ENCODE measurements around the gene CDK14.
"Not testable (repeated sequence)": the region's sequence is repeated elsewhere in the genome, so short reads cannot be mapped to it uniquely, and the experiment has no call there.

Gene CDK14

GRCh38 chr7:90757565-90757950, 161.4 kb downstream of the CDK14 start:
- not testable (repeated sequence) for DNase-seq (ENCODE audit: low spot score)

- no peak for DNase-seq (ENCODE audit: low spot score)
Measured at GRCh38 chr7:90758933-90759562, 162.9 kb downstream of the CDK14 start.

- DNase-seq (ENCODE audit: low spot score) = no peak
Measured at GRCh38 chr7:90759710-90760109, 163.6 kb downstream of the CDK14 start.

GRCh38 chr7:90760892-90761291, 164.8 kb downstream of the CDK14 start:
- no peak for DNase-seq (ENCODE audit: low spot score)

DNA sequence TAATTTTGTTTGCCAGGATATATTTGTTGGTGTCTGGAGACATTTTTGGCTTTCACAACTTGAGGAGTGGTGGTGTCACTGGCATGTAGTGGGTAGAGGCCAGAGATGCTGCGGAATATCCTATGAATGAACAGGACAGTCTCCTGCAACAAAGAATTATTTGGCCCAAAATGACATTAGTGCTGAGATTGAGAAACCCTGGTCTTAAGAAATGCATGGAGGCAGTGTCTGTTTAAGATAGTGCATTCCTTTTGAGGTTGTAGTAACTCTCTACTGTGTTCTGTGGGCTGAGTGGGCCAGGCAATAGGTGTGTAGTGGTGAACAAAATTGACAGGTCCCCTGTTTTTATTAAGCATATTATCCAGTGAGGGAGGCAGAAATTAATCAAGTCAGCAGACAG, 165.5 kb downstream of the CDK14 start:
- no peak for DNase-seq (ENCODE audit: low spot score)

GRCh38 chr7:90763108-90763507, 167.0 kb downstream of the CDK14 start:
- DNase-seq (ENCODE audit: low spot score) = no peak

DNA sequence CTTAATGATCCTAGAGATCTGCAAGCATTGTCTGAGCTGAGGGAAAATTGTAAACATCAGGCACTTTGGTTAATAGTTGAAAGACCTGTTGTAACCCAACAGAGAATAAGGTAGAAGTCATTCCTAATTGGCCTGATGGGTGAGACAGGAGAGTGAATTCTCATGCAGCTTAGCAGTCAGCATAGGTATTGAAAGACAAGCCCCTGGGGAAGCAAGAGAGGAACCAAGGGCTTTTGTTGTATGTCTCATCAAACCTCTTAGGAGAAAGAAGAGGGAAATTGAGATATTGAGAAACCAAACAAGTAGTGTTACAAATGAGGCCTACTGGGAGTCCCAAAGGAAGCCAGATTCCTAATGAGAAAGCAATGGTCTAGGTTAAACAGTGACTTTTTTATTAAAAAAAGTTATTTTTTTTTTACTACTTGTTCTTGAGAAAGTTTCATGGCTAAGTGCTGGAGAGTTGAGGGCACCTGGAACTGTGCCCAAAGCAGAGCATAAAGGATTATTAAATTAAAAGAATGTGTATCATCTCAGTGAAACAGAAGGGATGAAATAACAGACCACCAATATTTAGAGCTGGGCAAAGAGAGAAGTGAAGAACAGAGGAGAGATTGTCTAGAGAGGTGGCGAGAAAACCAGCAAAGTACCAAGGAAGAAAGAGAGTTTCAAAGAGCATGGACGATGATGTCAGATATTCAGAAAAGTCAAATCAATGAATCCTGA, 168.9 kb downstream of the CDK14 start:
- no peak for DNase-seq (ENCODE audit: low spot score)

- no peak for DNase-seq (ENCODE audit: low spot score)
Measured at GRCh38 chr7:90766814-90767564, 170.9 kb downstream of the CDK14 start.

DNA sequence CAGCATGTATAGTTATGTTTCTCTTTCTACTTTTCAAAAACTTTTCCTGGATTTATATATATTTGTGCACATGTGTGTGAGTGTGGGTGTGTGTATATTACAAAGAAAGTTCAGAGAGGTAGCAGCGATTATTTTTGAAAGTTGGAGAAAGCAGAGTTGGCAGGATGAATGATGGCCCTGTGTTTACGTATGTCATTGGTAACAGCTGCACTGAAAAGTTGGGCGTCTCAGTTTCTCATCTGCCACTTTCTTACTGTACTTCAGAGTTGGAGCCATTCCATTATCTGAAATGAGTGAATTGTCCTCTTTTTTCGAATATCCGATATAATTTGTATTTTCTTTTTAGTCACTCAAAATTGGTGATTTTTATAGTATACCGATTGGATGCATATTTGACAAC, 172.2 kb downstream of the CDK14 start:
- no peak for DNase-seq (ENCODE audit: low spot score)

GRCh38 chr7:90769036-90769435, 172.9 kb downstream of the CDK14 start:
- DNase-seq (ENCODE audit: low spot score) = no peak

DNA sequence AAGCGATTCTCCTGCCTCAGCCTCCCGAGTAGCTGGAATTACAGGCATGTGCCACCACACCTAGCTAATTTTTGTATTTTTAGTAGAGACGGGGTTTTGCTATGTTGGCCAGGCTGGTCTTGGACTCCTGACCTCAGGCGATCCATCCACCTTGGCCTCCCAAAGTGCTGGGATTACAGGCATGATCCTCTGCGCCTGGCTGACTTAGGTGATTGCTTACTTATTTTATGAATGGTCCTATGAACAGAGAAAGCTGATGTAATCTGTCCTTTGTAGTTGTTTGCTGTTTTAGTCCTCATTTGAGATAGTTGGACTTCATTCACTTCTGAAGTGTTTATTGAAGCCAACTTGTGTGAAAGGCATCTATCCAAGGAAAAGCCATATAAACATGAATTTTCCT, 173.4 kb downstream of the CDK14 start:
- DNase-seq (ENCODE audit: low spot score) = not testable (repeated sequence)

- no peak for DNase-seq (ENCODE audit: low spot score)
Measured at GRCh38 chr7:90771281-90771680, 175.2 kb downstream of the CDK14 start.

DNA sequence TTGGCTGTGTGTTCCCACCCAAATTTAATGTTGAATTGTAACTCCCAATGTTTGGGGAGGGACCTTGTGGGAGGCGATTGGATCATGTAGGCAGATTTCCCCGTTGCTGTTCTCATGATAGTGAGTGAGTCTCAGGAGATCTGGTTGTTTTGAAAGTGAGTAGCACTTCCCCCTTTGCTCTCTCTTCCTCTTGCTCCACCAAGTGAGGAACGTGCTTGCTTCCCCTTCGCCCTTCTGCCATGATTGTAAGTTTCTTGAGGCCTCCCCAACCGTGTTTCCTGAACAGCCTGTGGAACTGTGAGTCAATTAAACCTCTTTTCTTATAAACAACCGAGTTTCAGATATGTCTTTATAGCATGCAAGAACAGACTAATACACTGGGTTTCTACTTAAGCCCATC, 176.3 kb downstream of the CDK14 start:
- no peak for DNase-seq (ENCODE audit: low spot score)

DNA sequence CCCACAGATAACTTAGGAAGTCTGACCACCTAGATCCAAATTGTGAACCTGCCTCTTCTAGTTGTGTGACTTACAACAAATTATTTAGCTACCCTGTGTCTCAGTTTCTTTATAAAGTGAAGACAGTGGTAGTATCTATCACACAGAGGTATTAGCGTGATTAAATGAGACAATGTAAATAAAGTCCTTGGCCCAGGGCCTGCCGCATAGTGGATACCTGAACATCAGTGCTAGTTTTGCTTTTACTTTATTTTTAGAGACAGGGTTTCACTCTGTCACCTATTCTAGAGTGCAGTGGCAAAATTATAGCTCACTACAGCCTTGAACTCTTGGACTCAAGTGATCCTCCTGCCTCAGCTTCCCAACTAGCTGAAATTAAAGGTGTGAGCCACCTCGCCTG, 177.1 kb downstream of the CDK14 start:
- no peak for DNase-seq (ENCODE audit: low spot score)

DNA sequence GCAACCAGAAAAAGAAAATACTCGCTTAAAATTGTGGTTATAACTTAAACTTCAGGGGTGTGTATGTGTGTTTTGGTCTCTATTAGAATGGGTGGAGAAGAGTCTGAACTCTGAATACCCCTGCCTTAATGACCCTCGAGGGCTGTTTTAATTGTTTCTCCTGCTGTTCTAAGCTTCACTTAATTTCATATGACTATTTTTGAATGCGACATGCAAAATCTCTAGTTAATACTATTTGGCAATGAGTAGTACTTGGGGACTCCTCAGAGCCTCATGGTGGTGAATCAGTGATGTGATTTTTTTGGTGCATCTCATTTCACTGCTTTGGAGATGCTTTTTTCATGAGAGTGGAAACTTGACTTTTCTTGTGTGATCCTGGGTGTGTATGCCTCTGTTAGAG, 178.6 kb downstream of the CDK14 start:
- DNase-seq (ENCODE audit: low spot score) = no peak

DNA sequence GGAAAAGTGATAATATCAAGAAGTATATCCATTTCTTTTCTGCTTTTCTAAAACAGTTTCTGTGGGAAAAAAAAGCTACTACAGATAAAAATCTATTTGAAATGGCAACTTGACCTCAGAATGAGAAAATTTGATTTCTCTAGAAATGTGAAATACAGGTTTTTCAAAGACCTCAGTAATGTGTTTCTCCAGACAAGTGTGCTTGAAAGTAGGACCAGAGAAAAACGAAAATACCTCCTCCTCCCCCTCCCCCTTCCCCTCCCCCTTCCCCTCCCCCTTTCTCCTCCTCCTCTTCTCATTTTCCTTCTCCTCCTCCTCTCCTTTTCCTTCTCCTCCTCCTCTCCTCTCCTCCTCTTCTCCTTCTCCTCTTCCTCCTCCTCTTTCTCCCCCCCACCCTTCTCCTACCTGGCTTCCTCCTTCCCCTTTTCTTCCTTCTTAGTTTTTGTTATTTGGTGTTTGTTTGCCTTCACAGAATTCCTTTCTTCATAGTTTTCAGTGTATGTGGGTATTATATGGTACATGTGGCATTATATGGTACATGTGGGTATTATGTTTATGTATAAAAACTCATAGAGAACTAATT, 179.4 kb downstream of the CDK14 start:
- DNase-seq (ENCODE audit: low spot score) = no peak

- DNase-seq (ENCODE audit: low spot score) = no peak
Measured at GRCh38 chr7:90777041-90777440, 180.9 kb downstream of the CDK14 start.

DNA sequence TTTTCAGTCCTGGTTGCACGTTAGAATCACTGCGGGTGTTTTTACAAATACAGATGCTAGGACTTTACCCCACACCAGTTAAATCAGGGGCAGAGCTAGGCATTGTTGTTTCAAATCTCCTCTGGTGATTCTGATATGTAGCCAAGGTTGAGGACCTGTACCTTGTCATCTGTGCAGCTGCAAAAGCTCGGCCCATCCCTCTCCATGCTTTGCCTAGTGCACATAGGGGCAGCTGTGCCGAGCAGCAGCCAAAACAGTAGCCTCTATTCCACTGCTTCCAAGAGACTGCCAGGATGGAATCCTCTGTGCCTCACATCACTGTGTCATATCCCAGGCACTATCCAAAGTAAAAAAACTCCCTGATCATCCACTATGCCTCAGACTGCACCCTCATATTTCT, 181.3 kb downstream of the CDK14 start:
- no peak for DNase-seq (ENCODE audit: low spot score)

- no peak for DNase-seq (ENCODE audit: low spot score)
Measured at GRCh38 chr7:90777886-90778285, 181.8 kb downstream of the CDK14 start.

DNA sequence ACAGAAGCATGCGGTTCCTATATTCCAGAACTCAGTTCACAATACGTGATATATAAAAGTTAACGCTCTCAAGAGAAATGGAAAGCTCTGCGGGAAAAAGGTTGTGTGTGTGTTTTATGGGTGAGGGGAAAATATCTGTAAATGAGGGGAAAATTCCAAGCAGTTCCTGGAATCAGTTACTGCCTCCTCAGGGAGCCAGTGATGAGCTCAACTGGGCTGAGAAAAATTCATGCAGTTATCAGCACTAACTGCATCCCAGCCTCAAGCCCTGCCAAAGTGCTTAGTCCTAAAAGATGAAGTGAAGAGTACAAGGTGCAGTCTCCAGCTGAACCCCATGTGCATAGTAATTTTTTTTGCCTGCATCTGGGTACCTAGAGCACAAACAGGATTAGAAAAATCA, 191.9 kb downstream of the CDK14 start:
- no peak for DNase-seq (ENCODE audit: low spot score)

GRCh38 chr7:90789736-90790306, 193.7 kb downstream of the CDK14 start:
- DNase-seq (ENCODE audit: low spot score) = no peak

DNA sequence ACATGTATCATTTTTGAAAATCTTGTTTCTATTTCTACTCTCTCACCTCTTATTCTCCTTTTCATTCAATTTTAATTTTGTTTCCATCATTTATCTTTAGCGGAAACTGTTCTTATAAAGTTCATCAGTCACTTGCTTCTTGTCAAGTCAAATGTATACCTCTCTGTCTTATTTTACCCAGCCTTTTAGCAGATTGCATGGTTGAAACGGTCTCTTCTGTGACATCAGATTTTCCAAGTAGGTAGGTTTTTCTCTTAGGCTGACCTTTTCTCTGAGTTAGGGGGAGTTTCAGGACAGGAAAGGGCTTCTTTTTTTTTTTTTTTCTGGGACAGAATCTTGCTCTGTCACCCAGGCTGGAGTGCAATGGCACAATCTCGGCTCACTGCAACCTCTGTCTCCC, 195.5 kb downstream of the CDK14 start:
- DNase-seq (ENCODE audit: low spot score) = no peak

DNA sequence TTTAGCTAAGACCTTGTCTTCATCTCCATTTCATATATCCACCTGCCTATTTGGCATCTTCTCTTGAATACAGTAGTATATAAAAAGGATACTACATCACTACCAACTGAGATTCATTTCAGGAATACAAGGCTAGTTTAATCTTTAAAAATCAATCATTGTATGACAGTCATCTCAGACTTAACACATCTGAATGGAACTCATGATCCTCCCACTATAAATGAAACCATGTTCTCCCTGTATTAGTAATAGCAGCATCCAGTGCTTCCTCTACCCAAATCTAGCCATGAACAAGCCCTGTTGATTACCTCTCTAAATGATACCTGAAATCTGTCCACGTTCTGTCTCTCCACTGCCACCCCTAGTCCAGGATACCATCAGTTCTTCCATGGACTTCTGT, 196.2 kb downstream of the CDK14 start:
- DNase-seq (ENCODE audit: low spot score) = no peak

All from hematopoietic multipotent progenitor cell treated with erythropoietin and hydrocortisone succinate and interleukin-3 and kit ligand, for 17 days (in vitro differentiated cells).